Activated CD8-positive, alpha-beta T cell treated with anti-CD3 and anti-CD28 coated beads for 36 hours (primary cell): ENCODE measurements around the gene CEMIP. TPM values are rescaled to one million over a fixed set of nuclear protein-coding genes. Genes with fewer than 3 reads are reported as not detected.
A peak's percentile ranks its signal among the peaks of the same experiment; 100 is the strongest.

ENCODE experiments used
- ATAC-seq: fragments of 200-7000 bp; cut with Tn5 transposase; one replicate; pipeline ENCODE4 v1.10.0; 2021; ENCODE audit warnings: mild to moderate bottlenecking, moderate library complexity
- CTCF ChIA-PET: fragments of 350-600 bp; sonication (Branson Sonifier 250); formaldehyde crosslinking; loops from one replicate; lab custom pipeline; 2021; ENCODE audit warnings: antibody characterized with exemption; lab: Charles Lee
- POLR2A ChIA-PET: fragments of 350-600 bp; sonication (Branson Sonifier 250); formaldehyde crosslinking; loops from one replicate; lab custom pipeline; 2021; ENCODE audit warnings: antibody characterized with exemption; lab: Charles Lee
- DNase-seq: peaks from one replicate; pipeline ENCODE4 v3.0.0-alpha.2; 2020
- H3K27ac Mint-ChIP-seq: one replicate; pipeline ENCODE4 v1.8.0; 2021; ENCODE audit warnings: mild to moderate bottlenecking, mixed read lengths
- H3K27me3 Mint-ChIP-seq: one replicate; pipeline ENCODE4 v1.8.0; 2021; ENCODE audit warnings: mixed read lengths
- H3K36me3 Mint-ChIP-seq: one replicate; pipeline ENCODE4 v1.8.0; 2021; ENCODE audit warnings: low read depth, mixed read lengths
- H3K4me1 Mint-ChIP-seq: one replicate; pipeline ENCODE4 v1.8.0; 2021; ENCODE audit warnings: low read depth, mixed read lengths
- H3K4me3 Mint-ChIP-seq: one replicate; pipeline ENCODE4 v1.8.0; 2021; ENCODE audit warnings: mild to moderate bottlenecking, moderate library complexity, mixed read lengths
- H3K9me3 Mint-ChIP-seq: one replicate; pipeline ENCODE4 v1.8.0; 2021; ENCODE audit warnings: mixed read lengths
- intact Hi-C: fragments of 100-400 bp; cut with micrococcal nuclease; formaldehyde crosslinking; loops from one replicate; pipeline ENCODE4 v1.10.0; 2022
- total RNA-seq, 2 experiments: library from RNA; stranded (reverse); gene quantifications; one replicate each; pipeline ENCODE4 v1.2.3, GENCODE V29; 2021
- TF ChIP-seq, protein P1 (sequence below): fragments of 200-600 bp; IDR thresholded peaks from one replicate; pipeline ENCODE4 v1.8.0; 2022; ENCODE audit warnings: antibody characterized with exemption, mild to moderate bottlenecking

The CEMIP gene
- total RNA-seq, 2 experiments from 2014 or later = not detected

DNA sequence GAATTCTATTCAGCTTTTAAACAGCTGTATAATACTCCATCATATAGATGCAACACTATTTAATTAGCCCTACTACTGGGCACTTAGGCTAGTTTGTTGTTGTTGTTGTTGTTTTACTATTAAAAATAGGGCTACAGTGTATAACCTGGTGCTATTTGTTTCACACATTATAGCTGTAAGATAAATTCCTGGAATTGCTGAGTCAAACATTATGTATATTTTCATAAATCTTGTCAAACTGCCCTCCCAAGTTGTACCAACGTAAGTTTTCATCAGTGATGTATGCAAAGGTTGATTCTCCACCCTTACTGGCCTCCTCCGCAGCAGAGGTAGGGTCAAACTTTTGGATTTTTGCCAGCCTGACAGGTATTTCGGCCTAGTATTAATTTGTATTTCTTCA is 3.8 kb upstream of the CEMIP start:
- Mint-ChIP-seq H3K4me3 (no peak overlapping the region), H3K27ac (no peak overlapping the region), H3K36me3 (no peaks in the 10 kb centered on the region), H3K4me1 (peaks cover 6% of the 10 kb centered on the region), H3K27me3 (peaks cover 29% of the 10 kb centered on the region), H3K9me3 (no peaks in the 10 kb centered on the region)
- POLR2A ChIA-PET = no interaction called here
- TF ChIP-seq, protein P1, sequence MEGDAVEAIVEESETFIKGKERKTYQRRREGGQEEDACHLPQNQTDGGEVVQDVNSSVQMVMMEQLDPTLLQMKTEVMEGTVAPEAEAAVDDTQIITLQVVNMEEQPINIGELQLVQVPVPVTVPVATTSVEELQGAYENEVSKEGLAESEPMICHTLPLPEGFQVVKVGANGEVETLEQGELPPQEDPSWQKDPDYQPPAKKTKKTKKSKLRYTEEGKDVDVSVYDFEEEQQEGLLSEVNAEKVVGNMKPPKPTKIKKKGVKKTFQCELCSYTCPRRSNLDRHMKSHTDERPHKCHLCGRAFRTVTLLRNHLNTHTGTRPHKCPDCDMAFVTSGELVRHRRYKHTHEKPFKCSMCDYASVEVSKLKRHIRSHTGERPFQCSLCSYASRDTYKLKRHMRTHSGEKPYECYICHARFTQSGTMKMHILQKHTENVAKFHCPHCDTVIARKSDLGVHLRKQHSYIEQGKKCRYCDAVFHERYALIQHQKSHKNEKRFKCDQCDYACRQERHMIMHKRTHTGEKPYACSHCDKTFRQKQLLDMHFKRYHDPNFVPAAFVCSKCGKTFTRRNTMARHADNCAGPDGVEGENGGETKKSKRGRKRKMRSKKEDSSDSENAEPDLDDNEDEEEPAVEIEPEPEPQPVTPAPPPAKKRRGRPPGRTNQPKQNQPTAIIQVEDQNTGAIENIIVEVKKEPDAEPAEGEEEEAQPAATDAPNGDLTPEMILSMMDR = no peak
- ATAC-seq (no peak), DNase-seq (no peak)
- CTCF ChIA-PET = interaction anchor here (0.8 to 7.1 kb wide), 17 partner anchors 8 to 320 kb away, joined by 3 to 104 read pairs (median 6); partner anchors contain the start of gene ABHD17C
- intact Hi-C loops = loop anchor here (5.0 kb wide), 2 partner anchors 197 to 213 kb away; no protein-coding TSS in a partner anchor

DNA sequence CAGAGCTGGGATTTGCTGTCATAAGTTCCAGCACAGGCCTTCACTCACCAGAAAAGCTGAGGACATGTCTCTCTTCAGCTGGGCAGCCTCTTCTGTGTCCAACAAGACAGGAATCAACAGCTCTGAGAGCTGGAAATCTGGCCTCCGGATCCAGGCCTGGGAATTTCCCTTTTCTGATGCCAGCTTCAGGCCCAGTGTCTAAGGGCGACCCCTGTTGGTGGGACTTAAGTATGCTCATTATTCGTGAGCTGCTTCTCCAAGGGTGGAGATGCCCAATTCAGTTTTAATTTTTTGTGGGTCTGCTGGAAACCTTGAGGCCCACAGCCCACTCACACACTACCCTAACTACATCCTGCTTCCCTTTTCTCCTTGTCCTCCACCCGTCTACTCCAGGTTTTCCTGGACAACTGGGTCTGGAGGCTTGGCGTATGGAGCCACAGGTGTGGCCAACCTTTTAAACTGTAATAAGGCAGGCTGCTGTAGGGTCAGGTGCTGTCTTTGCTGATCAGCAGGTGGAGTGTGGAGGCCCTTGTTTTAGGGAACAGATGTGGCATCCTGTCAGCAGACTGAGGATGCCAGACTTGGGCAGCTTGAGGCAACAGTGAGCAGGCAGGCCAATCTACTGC is 2.6 kb upstream of the CEMIP start:
- Mint-ChIP-seq H3K27ac (no peak overlapping the region), H3K36me3 (no peaks in the 10 kb centered on the region), H3K27me3 (peaks cover 39% of the 10 kb centered on the region), H3K4me1 (peaks cover 6% of the 10 kb centered on the region), H3K9me3 (no peaks in the 10 kb centered on the region), H3K4me3 (no peak overlapping the region)
- ATAC-seq = no peak
- TF ChIP-seq, protein P1 = peak; percentile 85
- intact Hi-C loops = loop anchor here (2.0 to 5.0 kb wide), 3 partner anchors 196 to 320 kb away; no protein-coding TSS in a partner anchor
- POLR2A ChIA-PET = no interaction called here
- peak; percentile 78 for DNase-seq
- CTCF ChIA-PET = interaction anchor here (0.7 to 7.1 kb wide), 61 partner anchors 9 to 729 kb away, joined by 3 to 104 read pairs (median 4); partner anchors contain the start of gene ABHD17C

DNA sequence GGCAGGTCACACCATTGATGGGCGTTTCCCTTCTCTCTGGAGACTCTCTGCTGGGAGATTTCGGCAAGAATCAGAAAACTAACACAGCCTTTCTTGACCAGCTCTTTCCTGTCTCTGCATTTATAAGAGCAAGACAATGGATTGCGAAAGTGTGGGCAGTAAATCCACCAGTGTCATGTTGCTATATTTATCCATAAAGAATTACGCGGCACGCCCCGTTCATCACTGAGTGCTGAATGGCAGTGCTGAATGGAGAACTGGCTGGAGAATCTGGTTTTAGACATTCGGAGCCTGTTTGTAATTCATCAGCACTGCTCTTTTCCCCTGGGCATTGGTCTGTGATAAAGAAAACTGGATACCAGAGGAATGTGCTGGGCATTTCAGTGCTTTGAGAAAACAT is 2.0 kb upstream of the CEMIP start:
- ATAC-seq = no peak
- H3K36me3 Mint-ChIP-seq = no peaks in the 10 kb centered on the region
- no peak overlapping the region for H3K4me3 Mint-ChIP-seq
- no peak for DNase-seq
- no peak overlapping the region for H3K27ac Mint-ChIP-seq
- CTCF ChIA-PET = interaction anchor here (0.7 to 7.1 kb wide), 48 partner anchors 9 to 728 kb away, joined by 3 to 104 read pairs (median 4); partner anchors contain the start of gene ABHD17C
- intact Hi-C loops = loop anchor here (2.0 to 5.0 kb wide), 3 partner anchors 195 to 320 kb away; no protein-coding TSS in a partner anchor
- peaks cover 43% of the 10 kb centered on the region for H3K27me3 Mint-ChIP-seq
- POLR2A ChIA-PET = no interaction called here
- TF ChIP-seq, protein P1 = no peak
- H3K4me1 Mint-ChIP-seq = peaks cover 6% of the 10 kb centered on the region
- H3K9me3 Mint-ChIP-seq = no peaks in the 10 kb centered on the region

DNA sequence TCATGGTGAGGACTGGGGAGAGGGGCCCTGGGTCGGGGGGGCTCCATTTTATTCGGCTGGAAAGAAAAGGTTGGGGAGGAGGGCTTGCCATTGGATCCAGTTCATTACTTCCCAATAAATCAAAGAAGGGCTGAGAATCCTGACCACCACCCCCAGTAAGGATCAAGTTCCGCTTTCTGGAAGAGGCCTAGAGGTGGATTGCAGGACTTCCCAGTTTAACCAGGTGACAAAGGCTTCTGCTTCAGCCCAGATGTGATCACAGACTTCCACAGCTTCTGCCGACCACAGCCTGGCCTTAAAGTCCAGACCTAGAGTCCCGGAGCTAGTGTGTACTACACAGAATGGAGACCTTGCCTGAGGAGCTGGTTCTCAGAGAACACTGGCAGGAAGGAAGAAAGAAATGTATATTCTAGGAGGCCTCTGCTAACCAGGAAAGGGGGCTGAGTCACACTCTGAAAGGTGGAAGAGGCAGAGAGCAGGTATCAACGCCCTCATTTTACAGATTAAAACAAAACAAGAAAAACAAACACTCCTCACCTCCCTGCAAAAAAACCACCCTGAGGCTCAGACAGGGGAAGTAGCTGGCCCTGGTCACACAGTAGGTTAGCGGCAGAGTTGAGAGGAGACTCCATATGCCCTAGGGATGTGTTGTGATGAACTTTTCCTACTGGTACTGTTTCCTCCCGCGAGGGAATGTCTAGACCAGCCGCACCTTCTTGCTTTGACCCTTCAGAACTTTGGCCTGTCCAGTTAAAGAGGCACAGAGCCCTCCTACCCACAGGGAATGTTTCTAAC is 1.1 kb upstream of the CEMIP start:
- Mint-ChIP-seq H3K9me3 (no peaks in the 10 kb centered on the region), H3K36me3 (no peaks in the 10 kb centered on the region), H3K27me3 (peaks cover 50% of the 10 kb centered on the region), H3K4me1 (peaks cover 6% of the 10 kb centered on the region), H3K27ac (no peak overlapping the region), H3K4me3 (no peak overlapping the region)
- intact Hi-C loops = loop anchor here (2.0 to 5.0 kb wide), 3 partner anchors 194 to 321 kb away; no protein-coding TSS in a partner anchor
- CTCF ChIA-PET = interaction anchor here (1.1 to 7.1 kb wide), 11 partner anchors 9 to 322 kb away, joined by 3 to 104 read pairs (median 7); no protein-coding TSS in a partner anchor
- TF ChIP-seq, protein P1 = no peak
- no peak for ATAC-seq
- POLR2A ChIA-PET = no interaction called here
- no peak for DNase-seq
